ENCODE data around the gene TKTL1.

TKTL1 gene

GRCh38 chrX:154359362-154360154, 64.0 kb downstream of the TKTL1 start:
- in situ Hi-C loops (cut with HindIII; ENCODE audit: low sequenced_read_pairs), result no loop called here

- in situ Hi-C loops (cut with HindIII; ENCODE audit: low sequenced_read_pairs), result no loop called here
Observed at GRCh38 chrX:154360155-154360713, 64.6 kb downstream of the TKTL1 start.

GRCh38 chrX:154362085-154362742, 66.6 kb downstream of the TKTL1 start:
- in situ Hi-C loops (cut with HindIII; ENCODE audit: low sequenced_read_pairs), result no loop called here

GRCh38 chrX:154363706-154364439, 68.3 kb downstream of the TKTL1 start:
- in situ Hi-C loops (cut with HindIII; ENCODE audit: low sequenced_read_pairs), result no loop called here

GRCh38 chrX:154365052-154365600, 69.5 kb downstream of the TKTL1 start:
- in situ Hi-C loops (cut with HindIII; ENCODE audit: low sequenced_read_pairs), result no loop called here

- in situ Hi-C loops (cut with HindIII; ENCODE audit: low sequenced_read_pairs), result no loop called here
Observed at GRCh38 chrX:154365997-154366665, 70.5 kb downstream of the TKTL1 start.

- in situ Hi-C loops (cut with HindIII; ENCODE audit: low sequenced_read_pairs), result no loop called here
Observed at GRCh38 chrX:154366666-154367055, 71.1 kb downstream of the TKTL1 start.

- in situ Hi-C loops (cut with HindIII; ENCODE audit: low sequenced_read_pairs), result no loop called here
Observed at GRCh38 chrX:154367474-154368308, 72.1 kb downstream of the TKTL1 start.

- in situ Hi-C loops (cut with HindIII; ENCODE audit: low sequenced_read_pairs), result no loop called here
Observed at GRCh38 chrX:154368630-154369448, 73.2 kb downstream of the TKTL1 start.

GRCh38 chrX:154369449-154370299, 74.1 kb downstream of the TKTL1 start:
- in situ Hi-C loops (cut with HindIII; ENCODE audit: low sequenced_read_pairs), result no loop called here

- in situ Hi-C loops (cut with HindIII; ENCODE audit: low sequenced_read_pairs), result no loop called here
Observed at GRCh38 chrX:154370300-154371016, 74.9 kb downstream of the TKTL1 start.

GRCh38 chrX:154371017-154371788, 75.6 kb downstream of the TKTL1 start:
- in situ Hi-C loops (cut with HindIII; ENCODE audit: low sequenced_read_pairs), result no loop called here

GRCh38 chrX:154371789-154372300, 76.2 kb downstream of the TKTL1 start:
- in situ Hi-C loops (cut with HindIII; ENCODE audit: low sequenced_read_pairs), result no loop called here

- in situ Hi-C loops (cut with HindIII; ENCODE audit: low sequenced_read_pairs), result no loop called here
Observed at GRCh38 chrX:154372612-154373022, 77.0 kb downstream of the TKTL1 start.

GRCh38 chrX:154373340-154374306, 78.0 kb downstream of the TKTL1 start:
- in situ Hi-C loops (cut with HindIII; ENCODE audit: low sequenced_read_pairs), result no loop called here
